HUES6 (cell line): ENCODE results near the gene TPSG1.
"Not testable (repeated sequence)": the region's sequence is repeated elsewhere in the genome, so short reads cannot be mapped to it uniquely, and the experiment has no call there.

Experiments
- H3K27ac ChIP-seq: 2 replicates; pipeline ENCODE4 v1.7.0; 2013; ENCODE audit warnings: low read depth, mild to moderate bottlenecking, low read length, inconsistent platforms
- H3K27me3 ChIP-seq: 2 replicates; pipeline ENCODE4 v1.6.1; 2013; ENCODE audit warnings: low read length; ENCODE audit not compliant: control insufficient read depth, insufficient read depth
- H3K36me3 ChIP-seq: 2 replicates; pipeline ENCODE4 v1.6.1; 2013; ENCODE audit warnings: low read length; ENCODE audit not compliant: control insufficient read depth, insufficient read depth
- H3K4me1 ChIP-seq: 2 replicates; pipeline ENCODE4 v1.6.1; 2013; ENCODE audit warnings: low read length; ENCODE audit not compliant: control insufficient read depth, insufficient read depth
- H3K4me3 ChIP-seq: 2 replicates; pipeline ENCODE4 v1.5.1; 2013; ENCODE audit warnings: low read depth, low read length
- H3K9ac ChIP-seq: one replicate; pipeline ENCODE4 v1.6.1; 2013; ENCODE audit warnings: mild to moderate bottlenecking, low read length
- H3K9me3 ChIP-seq: 2 replicates; pipeline ENCODE4 v1.6.1; 2013; ENCODE audit warnings: low read depth, low read length; ENCODE audit not compliant: control insufficient read depth, insufficient read depth

TPSG1 gene

DNA sequence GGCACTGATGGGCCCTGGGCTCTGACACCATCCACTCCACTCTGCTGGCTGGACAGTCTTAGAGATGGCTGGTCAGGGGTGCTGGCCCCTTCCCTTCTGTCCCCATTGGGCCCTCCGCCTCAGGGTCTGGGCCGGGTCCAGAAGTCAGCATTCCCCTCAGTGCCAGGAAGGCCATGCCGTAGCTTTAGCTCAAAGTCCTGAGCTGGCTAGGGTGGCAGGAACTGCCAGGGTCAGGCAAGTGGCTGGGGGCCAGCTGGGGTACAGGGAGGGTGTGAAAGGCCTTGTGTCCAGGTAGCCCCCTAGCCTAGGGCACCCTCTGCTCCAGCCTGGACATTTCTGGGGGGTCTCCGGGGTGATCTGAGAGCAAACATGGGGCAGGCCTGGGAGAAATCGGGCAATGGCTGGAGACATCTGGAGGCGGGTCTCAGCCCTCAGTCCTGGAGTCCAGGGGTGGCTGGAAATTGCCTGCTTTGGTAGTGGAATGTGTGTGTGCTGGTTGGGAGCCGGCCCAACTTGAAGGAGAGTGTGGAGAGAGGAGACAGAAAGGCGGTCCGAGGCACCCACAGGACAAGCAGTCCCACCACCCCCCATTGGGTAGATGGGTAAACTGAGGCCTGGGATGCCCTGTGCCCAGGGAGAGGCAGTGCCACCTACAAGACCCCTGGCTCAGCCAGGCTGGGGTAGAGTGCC is 32.5 kb downstream of the TPSG1 start:
- Histone ChIP-seq H3K4me1 (peaks cover 10% of the 10 kb centered on the region), H3K9me3 (no peaks in the 10 kb centered on the region), H3K27ac (no peak overlapping the region)

DNA sequence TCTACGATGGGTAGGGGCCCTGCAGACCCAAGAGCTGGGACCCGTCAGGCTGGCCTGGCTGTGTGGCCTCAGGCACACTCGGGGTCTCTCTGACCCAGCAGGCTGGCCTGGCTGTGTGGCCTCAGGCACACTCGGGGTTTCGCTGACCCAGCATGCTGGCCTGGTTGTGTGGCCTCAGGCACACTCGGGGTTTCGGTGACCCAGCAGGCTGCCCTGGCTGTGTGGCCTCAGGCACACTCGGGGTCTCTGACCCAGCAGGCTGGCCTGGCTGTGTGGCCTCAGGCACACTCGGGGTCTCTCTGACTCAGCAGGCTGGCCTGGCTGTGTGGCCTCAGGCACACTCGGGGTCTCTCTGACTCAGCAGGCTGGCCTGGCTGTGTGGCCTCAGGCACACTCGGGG is 34.3 kb downstream of the TPSG1 start:
- H3K27me3 ChIP-seq, H3K36me3 ChIP-seq, H3K9me3 ChIP-seq, H3K4me1 ChIP-seq, H3K27ac ChIP-seq, H3K4me3 ChIP-seq, H3K9ac ChIP-seq: not testable (repeated sequence)

More for the DNA sequence above, 32.5 kb downstream of the TPSG1 start:
- no peak overlapping the region for H3K9ac ChIP-seq
- no peak overlapping the region for H3K4me3 ChIP-seq
- H3K27me3 ChIP-seq: no peaks in the 10 kb centered on the region; the same call in 1 of the 2 replicates
- no peaks in the 10 kb centered on the region for H3K36me3 ChIP-seq

DNA sequence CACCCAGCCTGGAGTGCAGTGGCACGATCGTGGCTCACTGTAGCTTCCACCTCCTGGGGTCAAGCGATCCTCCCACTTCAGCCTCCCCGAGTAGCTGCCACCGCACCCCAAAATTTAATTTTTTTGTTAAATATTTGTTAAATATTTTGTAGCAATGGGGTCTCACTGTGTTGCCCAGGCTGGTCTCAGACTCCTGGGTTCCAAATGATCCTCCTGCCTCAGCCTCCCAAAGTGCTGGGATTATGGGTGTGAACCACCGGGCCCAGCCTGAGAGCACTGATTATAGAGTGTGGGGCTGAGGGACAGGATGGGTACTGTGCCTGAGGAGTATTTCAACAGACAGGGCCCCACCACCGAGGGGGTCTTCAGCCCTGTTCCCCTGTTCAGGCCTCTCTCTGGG is 35.6 kb downstream of the TPSG1 start:
- Histone ChIP-seq H3K27ac (no peak overlapping the region), H3K4me1 (peaks cover 8% of the 10 kb centered on the region; the same call in 1 of the 2 replicates), H3K4me3 (no peak overlapping the region), H3K9me3 (no peaks in the 10 kb centered on the region), H3K36me3 (peaks cover 5% of the 10 kb centered on the region; the same call in 1 of the 2 replicates), H3K9ac (no peak overlapping the region), H3K27me3 (no peaks in the 10 kb centered on the region; the same call in 1 of the 2 replicates)

DNA sequence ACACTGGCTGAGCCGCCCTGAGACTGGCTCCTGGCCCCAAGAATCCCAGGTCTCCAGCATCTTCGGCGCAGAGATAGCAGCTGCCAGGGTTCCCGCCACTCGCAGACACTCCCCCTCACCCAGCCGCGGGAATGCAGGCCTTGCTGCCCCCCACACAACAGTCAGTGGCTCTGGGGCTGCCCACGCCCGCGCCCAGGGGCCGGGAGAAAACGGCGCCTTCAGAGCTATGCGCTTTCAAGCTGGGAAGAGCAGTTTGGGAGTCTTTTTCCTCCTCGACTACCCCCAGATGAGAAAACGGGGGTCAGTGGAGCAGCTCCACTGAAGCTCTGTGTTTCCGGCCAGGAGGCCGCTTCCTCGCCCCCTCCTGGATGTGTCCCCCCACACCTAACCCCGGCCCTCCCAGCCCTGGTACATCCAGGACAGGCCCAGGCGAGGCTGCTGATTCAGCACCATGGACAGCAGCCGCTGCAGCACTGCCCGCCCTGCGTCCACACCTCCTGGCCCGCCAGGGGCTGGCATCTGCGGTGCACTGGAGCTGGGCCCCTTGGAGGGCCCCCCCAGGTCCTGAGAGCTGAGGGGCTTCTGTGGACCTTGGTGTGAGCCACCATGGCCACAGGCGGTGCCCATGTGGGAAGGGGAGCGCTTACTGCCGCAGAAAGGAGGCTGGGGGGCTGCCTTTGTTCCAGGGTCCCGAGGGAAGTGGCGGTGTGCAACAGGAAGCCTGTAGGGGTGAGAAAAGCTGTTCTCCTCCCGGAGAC is 36.5 kb downstream of the TPSG1 start:
- Histone ChIP-seq H3K4me1 (peaks cover 8% of the 10 kb centered on the region; the same call in 1 of the 2 replicates), H3K9me3 (no peaks in the 10 kb centered on the region), H3K27ac (no peak overlapping the region), H3K27me3 (peaks cover 4% of the 10 kb centered on the region; the same call in 1 of the 2 replicates), H3K4me3 (no peak overlapping the region), H3K36me3 (peaks cover 5% of the 10 kb centered on the region; the same call in 1 of the 2 replicates), H3K9ac (no peak overlapping the region)

DNA sequence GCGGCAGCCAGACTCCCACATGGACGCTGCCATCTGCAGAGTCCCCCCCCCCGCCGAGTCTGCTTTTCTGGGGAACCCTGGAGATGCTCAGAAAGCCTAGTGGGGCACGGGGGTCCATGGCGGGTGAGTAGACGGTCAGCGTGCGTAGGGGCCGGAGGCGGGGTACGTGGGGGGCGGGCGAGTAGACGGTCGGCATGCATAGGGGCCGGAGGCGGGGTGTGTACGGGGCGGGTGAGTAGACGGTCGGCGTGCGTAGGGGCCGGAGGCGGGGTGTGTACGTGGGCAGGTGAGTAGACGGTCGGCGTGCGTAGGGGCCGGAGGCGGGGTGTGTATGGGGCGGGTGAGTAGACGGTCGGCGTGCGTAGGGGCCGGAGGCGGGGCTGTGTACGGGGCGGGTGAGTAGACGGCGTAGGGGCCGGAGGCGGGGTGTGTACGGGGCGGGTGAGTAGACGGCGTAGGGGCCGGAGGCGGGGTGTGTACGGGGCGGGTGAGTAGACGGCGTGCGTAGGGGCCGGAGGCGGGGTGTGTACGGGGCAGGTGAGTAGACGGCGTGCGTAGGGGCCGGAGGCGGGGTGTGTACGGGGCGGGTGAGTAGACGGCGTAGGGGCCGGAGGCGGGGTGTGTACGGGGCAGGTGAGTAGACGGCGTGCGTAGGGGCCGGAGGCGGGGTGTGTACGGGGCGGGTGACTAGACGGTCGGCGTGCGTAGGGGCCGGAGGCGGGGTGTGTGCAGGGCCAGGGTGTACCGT is 39.4 kb downstream of the TPSG1 start:
- H3K9ac ChIP-seq, H3K4me1 ChIP-seq, H3K9me3 ChIP-seq, H3K36me3 ChIP-seq, H3K4me3 ChIP-seq, H3K27me3 ChIP-seq, H3K27ac ChIP-seq: not testable (repeated sequence)

DNA sequence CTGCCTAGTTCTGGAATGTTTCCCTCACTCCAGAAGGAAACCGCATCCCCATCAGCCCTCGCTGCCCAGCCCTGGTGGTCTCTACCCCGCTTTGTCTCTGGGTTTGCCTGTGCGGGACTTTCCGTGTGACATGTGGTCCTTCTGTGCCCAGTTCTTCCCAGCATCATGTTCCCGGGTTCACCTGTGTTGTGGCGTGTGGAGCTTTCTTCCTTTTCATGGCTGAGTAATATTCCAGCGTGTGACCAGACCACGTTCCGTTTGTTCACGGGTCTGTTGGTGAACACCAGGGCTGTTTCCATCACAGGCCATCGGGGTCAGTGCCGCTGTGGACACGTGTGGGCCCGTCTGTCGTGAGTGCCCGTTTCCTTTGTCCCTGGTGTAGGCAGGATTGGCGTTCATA is 40.1 kb downstream of the TPSG1 start:
- H3K27ac ChIP-seq: no peak overlapping the region
- peaks cover 9% of the 10 kb centered on the region; the same call in 1 of the 2 replicates for H3K27me3 ChIP-seq
- no peak overlapping the region for H3K9ac ChIP-seq
- H3K36me3 ChIP-seq: peaks cover 5% of the 10 kb centered on the region; the same call in 1 of the 2 replicates
- peaks cover 5% of the 10 kb centered on the region; the same call in 1 of the 2 replicates for H3K4me1 ChIP-seq
- no peaks in the 10 kb centered on the region for H3K9me3 ChIP-seq
- no peak overlapping the region for H3K4me3 ChIP-seq

DNA sequence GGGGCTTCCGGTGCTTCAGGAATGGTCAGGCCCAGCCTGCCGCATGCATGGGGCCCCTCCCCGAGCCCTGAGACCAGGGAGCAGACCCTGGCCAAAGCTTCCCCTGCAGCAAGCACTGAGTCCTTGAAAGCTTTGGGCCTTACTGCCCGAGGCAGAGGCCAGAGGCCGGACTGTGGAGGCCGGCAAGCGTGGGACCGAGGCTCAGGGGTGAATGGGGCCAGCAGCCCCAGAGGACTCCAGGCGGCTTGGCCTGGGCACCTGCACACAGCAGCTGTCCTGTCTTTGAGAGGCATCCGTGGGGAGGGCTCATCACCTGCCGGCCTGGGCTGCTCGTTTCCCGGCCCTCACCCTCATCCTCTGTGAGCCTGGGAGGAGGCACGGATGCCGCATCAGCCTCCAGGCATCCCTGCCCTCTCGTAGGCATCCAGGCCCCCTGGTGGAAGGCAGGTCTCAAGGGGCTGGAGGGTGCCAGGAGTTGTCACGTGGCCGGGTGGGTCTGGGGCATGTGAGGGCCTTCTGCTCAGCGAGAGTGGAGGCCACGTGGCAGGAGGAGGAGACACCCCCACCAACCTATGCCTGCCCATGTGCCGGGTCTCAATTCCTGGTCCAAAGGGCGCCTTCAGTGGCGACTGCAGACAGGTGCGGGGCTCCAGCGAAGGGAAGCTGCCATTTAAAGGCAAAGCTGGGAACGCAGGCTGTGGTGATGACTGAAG is 40.8 kb downstream of the TPSG1 start:
- no peak overlapping the region for H3K4me3 ChIP-seq
- peaks cover 5% of the 10 kb centered on the region; the same call in 1 of the 2 replicates for H3K4me1 ChIP-seq
- H3K27ac ChIP-seq: no peak overlapping the region
- H3K9ac ChIP-seq: no peak overlapping the region
- peaks cover 5% of the 10 kb centered on the region; the same call in 1 of the 2 replicates for H3K36me3 ChIP-seq
- no peaks in the 10 kb centered on the region for H3K9me3 ChIP-seq
- peaks cover 9% of the 10 kb centered on the region; the same call in 1 of the 2 replicates for H3K27me3 ChIP-seq

DNA sequence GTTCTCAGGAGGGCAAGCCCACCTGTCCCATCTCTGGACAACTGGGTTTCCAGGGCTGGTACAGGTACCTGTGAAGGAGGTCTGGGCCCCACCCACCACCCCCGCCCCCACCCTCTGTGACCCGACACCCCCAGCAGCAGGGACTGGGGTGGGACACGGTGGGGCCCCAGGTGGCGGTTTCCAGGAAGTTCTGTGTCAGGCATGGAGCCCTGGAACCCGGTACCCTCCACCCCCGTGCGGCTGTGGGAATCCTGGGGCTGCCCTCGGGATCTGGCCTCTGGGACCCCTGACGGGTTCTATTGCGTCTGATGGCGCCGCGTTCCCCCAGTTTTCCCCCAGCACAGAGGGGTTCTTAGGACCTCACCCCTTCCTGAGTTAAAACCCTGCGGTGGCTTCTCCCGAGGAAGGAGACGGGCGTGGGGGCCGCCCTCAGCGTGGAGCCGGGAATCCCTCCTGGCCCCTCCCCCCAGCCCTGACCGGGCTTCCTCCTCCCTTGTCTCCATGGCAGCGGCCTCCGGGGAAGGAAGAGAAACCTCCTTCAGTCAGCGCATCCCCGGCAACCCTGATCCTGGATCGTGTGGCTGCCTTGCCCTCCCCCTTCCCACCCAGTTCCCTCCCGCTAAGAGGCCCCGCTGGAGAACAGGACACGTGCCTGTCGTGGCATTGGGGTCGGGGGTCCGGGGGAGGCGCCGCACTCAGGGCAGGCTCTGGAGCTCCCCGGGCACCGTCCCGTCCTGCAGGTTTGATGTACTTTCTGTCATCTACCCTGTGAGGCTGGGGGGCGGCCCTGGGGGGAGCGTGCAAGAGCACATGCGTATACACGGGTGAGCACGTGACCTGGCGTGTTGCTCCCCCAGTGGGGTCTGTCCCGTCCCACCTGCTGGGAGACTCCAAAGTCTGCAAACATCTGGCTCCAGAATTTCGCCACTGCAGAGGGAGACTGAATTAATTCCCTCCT is 41.8 kb downstream of the TPSG1 start:
- H3K4me3 ChIP-seq: no peak overlapping the region; the same call in 1 of the 2 replicates
- no peaks in the 10 kb centered on the region for H3K9me3 ChIP-seq
- no peak overlapping the region for H3K9ac ChIP-seq
- H3K4me1 ChIP-seq: peaks cover 5% of the 10 kb centered on the region; the same call in 1 of the 2 replicates
- H3K36me3 ChIP-seq: peaks cover 5% of the 10 kb centered on the region; the same call in 1 of the 2 replicates
- H3K27me3 ChIP-seq: peaks cover 9% of the 10 kb centered on the region; the same call in 1 of the 2 replicates
- H3K27ac ChIP-seq: no peak overlapping the region

DNA sequence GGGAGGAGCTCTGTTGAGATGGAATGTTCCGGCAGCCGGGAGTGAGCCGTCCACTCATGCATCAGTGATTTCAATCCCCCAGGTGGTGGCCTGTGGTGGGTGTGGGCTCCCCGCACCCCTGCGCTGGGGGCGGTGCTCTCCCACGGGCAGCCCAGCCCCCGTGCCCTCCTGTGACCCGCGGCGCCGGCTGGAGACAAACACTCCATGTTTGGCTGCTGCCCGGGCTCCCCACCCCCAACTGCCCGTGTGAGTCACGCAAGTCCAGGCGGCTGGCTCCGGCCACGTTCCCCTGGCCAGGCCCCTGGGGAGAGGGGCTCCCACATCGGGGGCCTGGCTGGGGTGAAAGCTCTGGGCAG is 42.8 kb downstream of the TPSG1 start:
- Histone ChIP-seq H3K27ac (no peak overlapping the region), H3K9me3 (no peaks in the 10 kb centered on the region), H3K9ac (no peak overlapping the region), H3K36me3 (peaks cover 5% of the 10 kb centered on the region; the same call in 1 of the 2 replicates), H3K27me3 (peaks cover 9% of the 10 kb centered on the region; the same call in 1 of the 2 replicates), H3K4me1 (peaks cover 5% of the 10 kb centered on the region; the same call in 1 of the 2 replicates), H3K4me3 (no peak overlapping the region)
